Naive thymus-derived CD8-positive, alpha-beta T cell (primary cell): Measurements from ENCODE around the gene AKR1C8. TPM values are rescaled to one million over a fixed set of nuclear protein-coding genes. Genes with fewer than 3 reads are reported as not detected.

Experiments used
- polyA plus RNA-seq, 3 donors: library from polyadenylated mRNA; unstranded; fragments of 300-500 nt; fragmentation: Illumina TruSeq; gene quantifications; one replicate each; pipeline ENCODE4 v1.2.3, GENCODE V29; 2021
- total RNA-seq, 8 experiments: library from RNA in 2 of 8; stranded (reverse) in 2 of 8; gene quantifications; one replicate each; pipeline ENCODE4 v1.2.3 and lab custom pipeline; 2021 to 2026

AKR1C8 gene
- total and polyA plus RNA-seq, 5 experiments from 2014 or later, result 1.1 to 1.3 TPM; not detected in 3

Other genes starting within 250 kb of the AKR1C8 start
- 1 to 10 TPM; 3.0 to 3.4 TPM for gene AKR1C1, start 221.7 kb downstream of the AKR1C8 start, total RNA-seq
- gene AKR1C1, start 221.7 kb downstream of the AKR1C8 start, polyA plus RNA-seq, result under 1 TPM in 1 of 3 donors, not detected in 2; 0.14 TPM
- gene AKR1C2, start 181.3 kb downstream of the AKR1C8 start, total RNA-seq, result not detected
- gene AKR1C2, start 181.3 kb downstream of the AKR1C8 start, polyA plus RNA-seq, result not detected
- 10 to 100 TPM; 14.6 to 14.7 TPM for gene AKR1C3, start 90.7 kb downstream of the AKR1C8 start, total RNA-seq
- 1 to 10 TPM in 1 of 3 donors, under 1 TPM in 2; 0.67 to 5.9 (median 0.91) TPM for gene AKR1C3, start 90.7 kb downstream of the AKR1C8 start, polyA plus RNA-seq
- gene AKR1C4, start 11.7 kb upstream of the AKR1C8 start, total RNA-seq, result not detected
- not detected for gene AKR1C4, start 11.7 kb upstream of the AKR1C8 start, polyA plus RNA-seq
- not detected for gene UCN3, start 179.8 kb upstream of the AKR1C8 start, total RNA-seq
- not detected for gene UCN3, start 179.8 kb upstream of the AKR1C8 start, polyA plus RNA-seq
- not detected for gene TUBAL3, start 219.7 kb upstream of the AKR1C8 start, total RNA-seq
- not detected for gene TUBAL3, start 219.7 kb upstream of the AKR1C8 start, polyA plus RNA-seq
- gene NET1, start 227.4 kb upstream of the AKR1C8 start, total RNA-seq, result 10 to 100 TPM; 26.9 to 30.4 TPM
- 10 to 100 TPM; 12.6 to 19.4 (median 13.0) TPM for gene NET1, start 227.4 kb upstream of the AKR1C8 start, polyA plus RNA-seq